ENCODE data around the gene ENOX1.

The ENOX1 gene

GRCh38 chr13:43328907-43329306 is 457.9 kb downstream of the ENOX1 start:
- no peak overlapping the region for H3K4me3 ChIP-seq (ENCODE audit: low read depth, low read length)
- DNase-seq (ENCODE audit: low read depth) = no peak
- TF ChIP-seq CTCF (IDR thresholded peaks at IDR 0.05; ENCODE audit: control insufficient read depth, extremely low read depth, insufficient read depth) = no peak

GRCh38 chr13:43326100-43326499 is 460.7 kb downstream of the ENOX1 start:
- TF ChIP-seq CTCF (IDR thresholded peaks at IDR 0.05; ENCODE audit: control insufficient read depth, extremely low read depth, insufficient read depth) = no peak
- no peak for DNase-seq (ENCODE audit: low read depth)
- H3K4me3 ChIP-seq (ENCODE audit: low read depth, low read length) = no peak overlapping the region

GRCh38 chr13:43325636-43326035 is 461.1 kb downstream of the ENOX1 start:
- no peak for TF ChIP-seq CTCF (IDR thresholded peaks at IDR 0.05; ENCODE audit: control insufficient read depth, extremely low read depth, insufficient read depth)
- no peak for DNase-seq (ENCODE audit: low read depth)
- H3K4me3 ChIP-seq (ENCODE audit: low read depth, low read length) = no peak overlapping the region

GRCh38 chr13:43324129-43324528 is 462.6 kb downstream of the ENOX1 start:
- H3K4me3 ChIP-seq (ENCODE audit: low read depth, low read length) = no peak overlapping the region
- no peak for TF ChIP-seq CTCF (IDR thresholded peaks at IDR 0.05; ENCODE audit: control insufficient read depth, extremely low read depth, insufficient read depth)
- no peak for DNase-seq (ENCODE audit: low read depth)

GRCh38 chr13:43319617-43320444 is 466.9 kb downstream of the ENOX1 start:
- no peak for DNase-seq (ENCODE audit: low read depth)
- TF ChIP-seq CTCF (IDR thresholded peaks at IDR 0.05; ENCODE audit: control insufficient read depth, extremely low read depth, insufficient read depth) = no peak
- no peak overlapping the region for H3K4me3 ChIP-seq (ENCODE audit: low read depth, low read length)

GRCh38 chr13:43316946-43317353 is 469.8 kb downstream of the ENOX1 start:
- no peak overlapping the region for H3K4me3 ChIP-seq (ENCODE audit: low read depth, low read length)

More at GRCh38 chr13:43316946-43317353, 469.8 kb downstream of the ENOX1 start:
- no peak for TF ChIP-seq CTCF (IDR thresholded peaks at IDR 0.05; ENCODE audit: control insufficient read depth, extremely low read depth, insufficient read depth)
- no peak for DNase-seq (ENCODE audit: low read depth)
